Epithelial cell of prostate (primary cell): ENCODE measurements around the gene GREB1L.
"Not testable (repeated sequence)": the region's sequence is repeated elsewhere in the genome, so short reads cannot be mapped to it uniquely, and the experiment has no call there.

Experiments used
- DNase-seq: peaks from one replicate; pipeline ENCODE4 v3.0.0-alpha.2; 2011; ENCODE audit warnings: low read depth, low spot score
- H3K27ac ChIP-seq: fragments of 450-650 bp; 2 replicates; pipeline ENCODE4 v1.5.1; 2017; ENCODE audit warnings: mild to moderate bottlenecking

Gene GREB1L

DNA sequence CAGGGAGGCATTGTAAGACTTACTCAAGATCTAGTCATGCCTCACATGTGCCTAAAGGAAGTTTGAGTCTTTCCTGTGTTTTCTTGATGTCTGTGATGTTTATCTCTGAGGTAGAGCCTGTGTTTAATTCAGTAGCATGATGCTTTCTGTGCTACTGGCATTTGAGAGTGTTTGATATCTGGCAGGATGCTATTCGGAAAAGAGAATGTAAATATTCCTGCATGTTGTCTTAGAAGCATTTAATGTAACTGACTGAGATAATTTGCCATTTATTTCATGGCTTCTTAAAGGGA is 58.8 kb downstream of the GREB1L start:
- peak overlapping the region; percentile 22 for H3K27ac ChIP-seq
- no peak for DNase-seq

DNA sequence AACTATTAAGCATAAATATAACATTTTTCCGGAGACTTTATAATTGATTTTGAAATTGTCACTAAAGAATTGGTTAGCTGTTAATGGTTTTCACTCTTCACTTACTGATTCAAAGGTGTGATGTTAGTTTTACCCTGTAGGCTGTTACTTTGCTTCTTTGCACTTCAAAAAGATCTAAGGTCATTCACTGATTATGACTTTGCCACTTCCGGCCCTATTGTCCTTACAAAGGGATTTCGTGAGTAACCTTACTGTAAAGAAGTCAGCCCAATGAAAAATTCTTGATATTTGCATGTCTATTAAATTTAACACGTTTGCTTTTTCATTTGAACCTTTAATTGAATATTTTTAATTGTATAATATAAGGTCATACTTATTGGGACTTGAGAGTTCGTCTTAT is 61.4 kb downstream of the GREB1L start:
- DNase-seq: no peak
- H3K27ac ChIP-seq: no peak overlapping the region

DNA sequence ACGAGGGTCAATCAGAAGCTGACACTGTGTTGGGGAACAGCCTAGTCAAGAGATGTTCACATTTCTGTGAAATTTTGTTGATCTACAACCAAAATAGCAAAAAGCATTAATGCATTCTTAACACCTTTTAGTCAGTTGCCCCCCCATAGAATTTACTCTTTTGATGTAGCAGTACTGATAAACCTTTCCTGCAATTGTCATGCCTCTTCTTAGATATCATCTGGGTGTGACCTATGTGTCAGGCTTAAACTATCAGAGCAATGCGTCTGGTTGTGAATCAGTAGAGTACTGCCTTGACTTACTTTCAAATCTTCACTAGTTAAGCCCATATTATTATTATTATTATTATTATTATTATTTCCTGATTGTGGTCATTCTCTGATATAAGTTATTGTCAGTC is 61.9 kb downstream of the GREB1L start:
- DNase-seq: no peak
- H3K27ac ChIP-seq: no peak overlapping the region

DNA sequence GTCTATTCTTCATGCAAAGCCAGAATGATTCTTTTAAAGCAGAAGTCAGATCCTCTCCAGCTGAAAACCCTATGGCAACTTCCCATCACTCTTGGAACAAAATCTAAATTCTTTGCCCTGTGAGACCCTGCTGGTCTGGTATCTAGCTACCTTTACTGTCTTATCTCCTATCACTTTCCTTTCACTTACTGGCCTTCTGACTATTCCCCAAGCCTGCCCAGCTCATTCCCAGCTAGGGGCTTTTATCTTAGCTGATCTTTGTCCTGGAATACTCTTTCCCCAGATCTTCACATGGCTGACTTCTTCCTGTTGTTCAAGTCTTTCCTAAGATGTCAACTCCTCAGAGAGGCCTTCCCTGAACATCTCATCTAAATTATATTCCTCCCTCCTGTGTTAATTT is 63.6 kb downstream of the GREB1L start:
- H3K27ac ChIP-seq: no peak overlapping the region
- DNase-seq: no peak

DNA sequence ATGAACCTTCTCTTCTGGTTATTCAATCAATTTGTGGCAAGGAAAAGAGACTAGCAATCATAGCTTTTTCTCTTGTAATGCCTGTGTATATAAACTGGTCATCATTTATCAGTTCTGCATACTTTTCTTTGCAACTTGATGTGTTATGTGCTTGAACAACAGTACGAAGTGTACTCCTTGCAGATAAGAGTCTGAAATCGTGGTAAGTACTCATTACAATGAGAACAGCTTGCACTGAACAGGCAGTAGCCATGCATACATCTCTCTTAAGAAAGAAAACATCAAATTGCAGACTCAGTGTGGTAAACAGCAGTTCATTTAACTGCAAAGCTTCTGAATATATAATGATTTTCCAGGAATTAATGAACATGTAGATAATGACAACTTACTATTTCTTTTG is 64.3 kb downstream of the GREB1L start:
- H3K27ac ChIP-seq: no peak overlapping the region
- DNase-seq: no peak

DNA sequence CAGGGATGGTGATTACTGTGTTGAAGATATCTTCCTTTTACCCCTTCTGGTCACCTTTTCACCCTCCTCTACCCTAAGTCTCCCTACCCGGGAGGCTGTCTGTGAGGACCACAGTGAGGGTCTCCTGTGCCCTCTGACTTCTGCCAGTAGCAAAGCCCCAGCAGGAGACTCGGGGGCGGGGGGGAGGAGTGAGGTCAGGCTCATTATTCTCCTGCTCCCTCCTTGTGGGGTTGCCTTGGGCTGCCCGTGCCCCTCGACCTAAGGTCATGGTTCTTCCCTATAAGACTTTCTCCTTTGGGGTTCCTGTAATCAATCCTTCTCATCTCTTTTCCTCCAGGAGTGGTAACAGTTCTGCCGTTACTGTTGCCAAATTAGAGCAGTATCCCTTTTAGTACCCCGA is 65.5 kb downstream of the GREB1L start:
- H3K27ac ChIP-seq: no peak overlapping the region
- no peak for DNase-seq

DNA sequence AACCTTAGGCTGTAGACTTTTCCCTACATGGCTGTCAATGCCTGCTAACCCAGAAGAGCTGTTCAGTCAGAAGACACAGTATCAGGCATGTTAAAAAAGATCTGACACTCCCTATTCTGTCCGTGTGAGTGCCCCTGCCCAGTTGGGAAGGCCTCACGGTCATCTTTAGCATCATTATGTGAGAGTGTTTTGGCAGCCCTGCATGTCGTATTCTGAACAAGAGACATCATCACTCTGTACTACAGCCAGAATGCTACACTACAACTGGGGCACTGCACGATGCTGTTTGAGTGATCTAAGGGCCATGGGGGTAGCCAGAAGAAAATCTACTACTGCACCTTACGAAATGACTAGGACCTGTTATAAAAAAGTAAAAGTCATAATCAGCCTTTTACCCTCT is 67.2 kb downstream of the GREB1L start:
- H3K27ac ChIP-seq: no peak overlapping the region
- no peak for DNase-seq

DNA sequence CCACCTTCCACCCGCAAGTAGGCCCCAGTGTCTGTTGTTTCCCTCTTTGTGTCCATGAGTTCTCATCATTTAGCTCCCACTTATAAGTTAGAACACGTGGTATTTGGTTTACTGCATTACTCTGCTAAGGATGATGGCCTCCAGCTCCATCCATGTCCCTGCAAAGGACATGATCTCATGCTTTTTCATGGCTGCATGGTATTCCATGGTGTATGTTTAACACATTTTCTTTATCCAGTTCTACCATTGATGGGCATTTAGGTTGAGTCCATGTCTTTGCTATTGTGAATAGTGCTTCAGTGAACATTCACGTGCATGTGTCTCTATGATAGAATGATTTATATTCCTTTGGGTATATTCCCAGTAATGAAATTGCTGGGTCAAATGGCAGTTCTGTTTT is 69.9 kb downstream of the GREB1L start:
- not testable (repeated sequence) for H3K27ac ChIP-seq, DNase-seq

DNA sequence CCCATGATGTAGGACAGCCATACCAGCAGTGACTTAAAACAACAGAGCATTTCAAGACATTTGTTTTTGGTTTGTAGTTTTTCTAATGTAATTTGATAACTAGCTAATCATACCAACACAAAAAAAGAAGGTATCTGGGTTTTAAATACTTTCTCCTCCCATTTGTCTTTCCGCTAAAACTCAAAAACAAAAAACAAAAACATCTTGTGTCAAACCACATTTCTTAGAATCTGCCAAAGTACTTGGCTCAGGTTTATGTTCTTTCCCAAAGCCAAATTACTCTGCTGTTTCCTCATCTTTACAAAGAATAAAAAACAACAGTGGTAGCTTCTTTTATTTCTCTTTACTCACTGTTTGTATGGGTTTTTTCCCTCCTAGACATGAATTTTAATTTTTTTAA is 71.5 kb downstream of the GREB1L start:
- no peak for DNase-seq
- H3K27ac ChIP-seq: no peak overlapping the region

DNA sequence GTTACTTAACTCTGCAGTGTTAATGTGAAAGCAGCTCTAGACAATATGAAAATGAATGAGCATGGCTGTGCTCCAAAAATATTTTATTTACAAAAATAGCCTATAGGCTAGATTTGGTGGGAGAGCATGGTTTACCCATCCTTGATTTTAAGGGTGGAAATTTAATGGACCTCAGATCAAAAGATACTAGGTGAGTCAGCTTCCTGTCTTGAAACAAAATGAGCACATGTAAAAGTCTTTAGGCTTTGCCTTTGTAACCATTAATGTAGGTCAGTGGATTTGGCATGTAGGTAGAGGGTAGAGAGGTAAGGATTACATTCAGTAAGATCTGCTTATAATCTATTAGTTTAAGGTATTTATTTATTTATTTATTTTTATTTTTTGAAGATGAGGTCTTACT is 72.7 kb downstream of the GREB1L start:
- DNase-seq: no peak
- no peak overlapping the region for H3K27ac ChIP-seq

DNA sequence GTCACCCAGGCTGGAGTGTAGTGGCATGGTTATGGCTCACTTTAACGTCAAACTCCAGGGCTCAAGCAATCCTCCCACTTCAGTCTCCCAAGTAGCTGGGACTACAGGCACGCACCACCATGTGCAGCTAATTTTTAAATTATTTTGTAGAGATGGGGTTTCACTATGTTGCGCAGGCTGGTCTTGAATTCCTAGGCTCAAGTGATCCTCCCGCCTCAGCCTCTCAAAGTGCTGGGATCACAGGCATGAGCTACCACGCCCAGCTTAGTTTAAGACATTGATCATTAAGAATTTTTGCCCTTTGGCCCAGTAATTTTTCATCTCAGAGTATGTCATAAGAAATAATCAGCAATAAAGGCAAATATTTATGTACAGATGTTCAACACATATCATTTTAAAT is 73.1 kb downstream of the GREB1L start:
- not testable (repeated sequence) for DNase-seq, H3K27ac ChIP-seq

DNA sequence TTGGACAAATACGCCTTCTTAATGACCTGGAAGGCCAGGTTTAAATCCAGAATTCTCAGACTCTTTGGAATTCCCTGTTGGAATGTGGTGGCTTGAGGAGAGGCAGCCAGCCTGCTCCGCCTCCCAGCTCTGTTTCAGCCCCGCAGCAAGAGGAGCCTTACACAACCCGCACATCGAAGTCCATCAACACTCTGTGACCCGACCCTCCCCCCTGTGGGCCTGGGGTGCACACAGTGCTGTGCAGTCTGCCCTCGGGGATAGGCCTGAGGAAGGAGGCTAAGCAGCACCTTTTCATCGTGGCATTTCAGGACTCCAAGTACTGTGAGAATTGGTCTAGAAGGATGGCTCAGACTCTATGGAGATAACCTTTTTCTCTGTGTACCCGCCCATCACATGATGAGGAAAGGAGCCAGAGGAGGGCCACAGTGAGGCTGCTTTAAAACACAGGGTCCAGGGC is 73.7 kb downstream of the GREB1L start:
- no peak for DNase-seq
- H3K27ac ChIP-seq: no peak overlapping the region

DNA sequence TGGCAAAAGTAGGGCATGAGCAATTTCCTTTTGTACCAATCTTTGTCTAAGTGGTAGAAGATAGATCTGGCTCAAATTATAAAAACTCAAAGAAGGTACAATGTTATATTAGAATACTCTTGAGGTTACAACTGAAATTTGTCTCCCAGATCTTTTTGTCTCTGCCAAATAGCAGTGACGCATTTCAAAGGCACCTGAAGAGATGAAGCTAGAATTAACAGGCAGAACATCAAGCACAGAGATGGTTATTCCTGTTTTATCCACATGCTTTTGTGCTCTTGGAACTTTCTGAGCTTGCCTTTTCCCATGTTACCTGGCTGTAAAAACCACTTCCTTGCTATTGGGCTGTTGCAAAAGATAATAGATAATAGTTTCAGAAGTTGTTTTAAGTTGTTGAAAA is 74.3 kb downstream of the GREB1L start:
- no peak for DNase-seq
- no peak overlapping the region for H3K27ac ChIP-seq

DNA sequence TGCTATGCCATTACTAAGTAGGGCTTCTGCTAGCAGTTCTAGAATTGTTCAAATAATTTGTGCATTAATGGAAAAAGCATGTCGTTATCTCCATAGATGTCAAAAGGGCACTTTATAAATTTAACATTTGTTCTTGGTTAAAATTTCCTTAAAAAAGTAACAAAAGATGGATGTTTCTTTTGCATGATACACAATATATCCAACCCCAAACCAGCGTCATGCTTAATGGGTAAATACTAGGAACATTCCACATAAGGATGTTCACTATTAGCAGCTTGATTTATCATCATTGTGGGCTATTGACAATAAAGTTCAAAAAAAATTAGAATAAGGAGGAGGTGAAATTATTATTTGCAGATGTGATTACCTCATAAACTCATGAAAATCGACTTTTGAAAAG is 79.7 kb downstream of the GREB1L start:
- no peak overlapping the region for H3K27ac ChIP-seq
- DNase-seq: no peak

DNA sequence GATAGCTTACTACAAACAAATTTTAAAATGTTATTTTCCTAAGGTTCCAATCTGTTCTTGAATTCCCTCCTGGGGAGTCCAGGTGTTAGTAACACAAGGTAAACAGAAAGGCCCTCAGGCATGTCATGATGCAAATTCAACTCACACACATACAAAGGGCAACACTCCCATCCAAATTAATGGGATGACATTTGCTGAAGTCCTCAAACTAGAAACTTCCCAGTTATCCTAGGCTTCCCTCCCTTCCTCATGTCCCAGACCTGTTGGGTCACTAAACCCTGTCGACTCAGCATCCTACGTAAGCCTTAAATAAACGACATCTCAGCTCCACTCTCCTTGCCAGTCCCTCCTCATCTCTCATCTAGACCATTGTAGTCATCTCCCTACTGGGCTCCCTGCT is 85.1 kb downstream of the GREB1L start:
- H3K27ac ChIP-seq: no peak overlapping the region
- no peak for DNase-seq

DNA sequence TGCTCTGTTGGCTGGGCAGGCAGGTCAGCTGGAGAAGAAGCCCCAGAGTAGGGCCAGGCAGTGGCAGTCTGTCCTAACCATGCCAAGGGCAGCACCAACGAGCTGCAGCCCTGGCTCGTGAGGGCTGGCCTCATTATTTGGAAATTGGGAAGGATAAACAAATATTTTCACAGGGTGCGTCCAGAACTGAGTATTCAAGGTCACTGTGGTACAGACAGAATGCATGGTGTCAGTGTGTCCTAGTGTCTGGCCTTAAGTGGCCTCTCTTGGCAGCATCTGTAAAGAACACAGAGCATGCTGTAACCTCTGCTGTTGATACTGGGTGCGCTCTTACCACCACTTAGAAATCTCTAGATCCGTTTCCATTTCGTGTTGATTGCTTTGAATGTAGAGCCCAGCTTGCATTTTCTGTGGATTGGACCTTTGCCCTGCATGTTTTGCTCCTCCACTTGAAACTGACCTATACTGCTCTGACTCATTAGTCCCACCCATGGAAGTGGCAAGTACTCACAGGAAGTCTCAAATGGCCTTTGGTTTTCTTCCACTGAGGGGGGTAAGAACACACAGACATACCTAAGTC is 88.2 kb downstream of the GREB1L start:
- no peak overlapping the region for H3K27ac ChIP-seq
- DNase-seq: no peak

DNA sequence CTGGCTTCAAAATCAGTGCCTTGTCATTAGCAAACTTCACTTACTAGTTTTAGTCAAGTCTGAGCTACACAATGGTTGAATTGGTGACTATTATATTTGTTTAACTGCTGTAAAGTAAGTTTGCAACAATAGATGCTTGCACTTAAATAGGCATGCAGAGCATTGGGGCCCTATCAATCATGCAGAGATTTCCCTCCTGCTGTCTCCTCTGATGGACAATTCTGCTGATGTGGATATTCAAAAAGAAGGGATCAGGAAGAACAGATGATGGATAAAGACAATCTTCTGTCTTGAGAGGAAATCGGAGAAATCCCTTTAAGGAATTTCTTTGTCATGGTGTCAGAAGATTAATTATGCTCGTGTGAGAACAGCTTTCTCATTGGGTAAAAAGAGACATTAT is 89.0 kb downstream of the GREB1L start:
- no peak for DNase-seq

DNA sequence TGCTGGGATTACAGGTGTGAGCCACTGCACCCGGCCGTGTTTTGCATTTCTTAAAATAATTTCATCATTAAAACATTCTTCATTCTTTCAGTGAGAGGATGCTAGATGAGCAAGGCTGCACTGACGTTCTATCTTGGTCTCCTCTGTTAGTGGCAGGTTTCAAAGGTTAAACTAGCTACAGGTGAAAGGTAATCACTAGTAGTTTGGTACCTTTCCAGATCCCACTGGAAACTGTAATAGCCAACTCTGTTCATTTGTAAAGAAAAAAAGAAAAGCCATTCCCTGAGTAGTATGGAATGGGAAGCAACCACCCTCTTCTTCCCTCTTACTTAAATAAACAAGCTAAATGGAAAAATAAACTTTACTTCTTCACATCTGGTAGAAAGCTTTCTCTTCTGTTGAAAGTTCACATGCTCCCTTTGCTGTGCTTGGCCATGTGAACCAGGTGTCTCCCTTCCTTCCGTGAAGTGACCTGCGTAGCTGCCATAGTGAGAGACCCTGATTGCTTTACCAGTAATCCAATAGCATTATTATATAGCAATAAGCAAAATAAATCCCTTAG is 94.0 kb downstream of the GREB1L start:
- no peak for DNase-seq

More for the DNA sequence above, 89.0 kb downstream of the GREB1L start:
- H3K27ac ChIP-seq: no peak overlapping the region

DNA sequence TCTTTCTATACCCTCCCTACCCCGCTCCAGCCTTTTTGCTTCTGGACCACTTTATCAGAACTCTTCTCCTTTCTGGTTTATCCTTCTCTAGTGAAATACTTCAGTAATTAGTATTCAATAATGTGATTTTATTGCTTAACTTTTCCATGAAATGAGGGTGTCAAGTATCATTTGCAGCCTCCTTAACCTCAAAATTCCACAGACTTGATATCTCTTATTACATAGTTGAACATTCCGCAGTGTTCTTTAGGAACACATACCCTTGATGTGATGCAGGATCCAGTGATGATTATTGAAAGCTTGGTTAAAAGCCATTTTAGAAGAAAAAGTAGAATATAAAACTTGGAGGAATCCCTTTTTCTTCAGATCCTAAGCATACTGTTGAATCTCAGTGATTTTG is 94.8 kb downstream of the GREB1L start:
- H3K27ac ChIP-seq: no peak overlapping the region
- DNase-seq: no peak

More for the DNA sequence above, 94.0 kb downstream of the GREB1L start:
- no peak overlapping the region for H3K27ac ChIP-seq

DNA sequence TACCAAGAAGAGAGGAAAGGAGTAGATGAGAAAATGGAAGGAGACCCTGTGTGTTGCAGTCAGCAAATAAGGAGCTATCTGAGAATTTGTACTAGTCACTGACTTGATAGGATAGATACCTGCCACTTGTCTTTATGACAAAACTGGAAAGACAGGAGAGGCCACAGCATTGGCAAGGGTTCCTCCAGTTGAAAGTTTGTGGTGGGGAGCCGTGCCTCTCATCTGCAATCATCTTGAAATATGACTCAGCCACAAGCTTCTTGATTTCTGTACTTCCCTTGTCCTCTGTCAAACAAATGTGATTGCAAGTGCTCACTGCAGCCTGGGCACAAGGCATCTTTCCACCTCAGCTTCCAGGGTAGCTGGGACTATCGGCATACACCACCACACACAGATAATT is 99.1 kb downstream of the GREB1L start:
- H3K27ac ChIP-seq: no peak overlapping the region
- DNase-seq: no peak

DNA sequence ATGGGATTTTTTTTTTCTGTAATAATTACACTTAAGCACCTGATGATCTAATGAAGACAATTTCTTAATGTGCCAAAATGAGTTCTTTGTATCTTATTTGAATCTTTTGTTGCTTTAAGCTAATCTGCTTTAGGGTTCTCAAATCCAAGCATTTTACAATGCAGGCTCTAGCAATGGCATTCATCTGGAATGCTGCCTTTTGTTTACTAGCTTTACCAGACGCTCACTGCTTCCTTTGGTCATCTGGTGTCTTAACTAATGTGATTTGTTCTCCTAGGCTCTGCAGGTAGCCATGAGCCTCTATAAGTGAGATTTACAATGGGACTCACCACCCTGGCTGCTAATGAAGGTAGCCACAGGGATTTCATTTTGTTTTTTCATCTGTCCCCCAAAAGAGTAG is 100.3 kb downstream of the GREB1L start:
- no peak overlapping the region for H3K27ac ChIP-seq
- no peak for DNase-seq

DNA sequence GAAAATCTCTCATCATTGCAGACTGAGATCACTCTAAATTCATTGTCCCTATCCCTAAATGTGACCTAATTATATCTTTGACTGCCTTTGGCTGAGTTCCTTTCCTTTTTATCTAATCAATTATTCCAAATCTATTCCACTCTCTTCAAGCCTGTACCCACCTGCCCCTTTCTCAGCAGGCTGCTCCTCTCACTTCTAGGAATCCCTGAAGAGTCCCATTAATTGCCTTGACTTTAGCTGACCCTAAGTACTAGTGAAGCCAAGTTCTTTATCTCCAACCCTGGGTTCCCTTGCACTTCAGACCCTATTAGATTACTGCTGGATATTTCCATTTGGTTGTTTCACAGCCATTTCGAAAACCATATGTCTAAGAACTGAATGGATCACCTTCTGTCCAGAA is 102.8 kb downstream of the GREB1L start:
- H3K27ac ChIP-seq: no peak overlapping the region
- DNase-seq: no peak

DNA sequence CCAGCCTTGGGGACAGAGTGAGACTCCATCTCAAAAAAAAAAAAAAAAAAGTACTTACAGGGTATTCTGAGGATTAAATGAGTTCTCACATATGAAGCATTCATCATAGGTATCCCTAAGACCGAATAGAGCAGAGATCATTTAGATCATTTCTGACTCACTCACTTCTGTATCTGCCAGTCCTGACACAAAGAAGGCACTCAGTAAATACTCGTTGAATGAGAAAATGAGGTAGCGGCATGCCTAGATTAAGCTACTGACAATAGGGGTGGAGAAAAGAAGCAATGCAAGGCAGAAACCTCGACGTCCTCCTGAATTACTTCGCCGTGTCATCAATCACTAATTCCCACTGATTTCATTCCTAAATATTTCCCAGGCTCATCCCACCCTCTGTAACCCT is 103.8 kb downstream of the GREB1L start:
- H3K27ac ChIP-seq: no peak overlapping the region
- DNase-seq: no peak
